K562 (cell line): Measurements from ENCODE around the gene TMPRSS6.

Experiments used
- CEBPB ChIP-seq: fragments of 450-650 bp; IDR thresholded peaks from 2 replicates; pipeline ENCODE4 v1.6.1; 2016; ENCODE audit warnings: missing genetic modification characterization, missing compliant biosample characterization
- CTCF ChIP-seq, 3 experiments: IDR thresholded peaks in 2 of 3; conservative IDR thresholded peaks in 1 of 3; 2 replicates each; pipeline ENCODE4 v1.5.1; 2011 to 2012; ENCODE audit warnings: low read length in 3 of 3, mild to moderate bottlenecking in 3 of 3, control low read depth in 2 of 3, improper control_type of control experiment in 1 of 3, inconsistent platforms in 1 of 3, low read depth in 1 of 3, mixed read lengths in 1 of 3, moderate library complexity in 1 of 3; ENCODE audit not compliant: insufficient read depth in 2 of 3
- NR4A1 ChIP-seq, 2 experiments: fragments of 250-450 bp in 1 of 2; fragments of 450-650 bp in 1 of 2; sonication (Bioruptor Pico) in 1 of 2; IDR thresholded peaks; 2 replicates each; pipeline versions ENCODE4 v1.4.0 to v1.6.1; 2016 to 2020; ENCODE audit warnings: mild to moderate bottlenecking in 2 of 2, missing compliant biosample characterization in 1 of 2, missing genetic modification characterization in 1 of 2, moderate library complexity in 1 of 2
- PCBP2 ChIP-seq: fragments of 200-400 bp; formaldehyde crosslinking; IDR thresholded peaks from 2 replicates; pipeline ENCODE4 v1.6.1; 2018; ENCODE audit warnings: low read length, low read depth, mild to moderate bottlenecking, moderate library complexity; ENCODE audit not compliant: poor library complexity, severe bottlenecking
- RBM14 ChIP-seq: fragments of 200-400 bp; formaldehyde crosslinking; IDR thresholded peaks from 2 replicates; pipeline ENCODE4 v1.6.1; 2018; ENCODE audit warnings: low read depth, mild to moderate bottlenecking, low read length, moderate library complexity, borderline replicate concordance; ENCODE audit not compliant: insufficient read depth
- SMAD4 ChIP-seq: fragments of 250-450 bp; sonication (Bioruptor Pico); conservative IDR thresholded peaks from 2 replicates; pipeline ENCODE4 v1.8.0; 2021; ENCODE audit warnings: inconsistent platforms, mild to moderate bottlenecking, moderate library complexity
- XRCC5 ChIP-seq: fragments of 200-400 bp; formaldehyde crosslinking; IDR thresholded peaks from 2 replicates; pipeline ENCODE4 v1.6.1; 2017; ENCODE audit warnings: low read depth, mild to moderate bottlenecking, low read length
- ZNF146 ChIP-seq: IDR thresholded peaks from one replicate; pipeline ENCODE4 v1.6.1; 2018; ENCODE audit warnings: missing compliant biosample characterization; ENCODE audit not compliant: unreplicated experiment

GRCh38 chr22:37017356-37017755 lies 92.2 kb downstream of the TMPRSS6 start:
- TF ChIP-seq CEBPB (tag) = no peak
- no peak for TF ChIP-seq SMAD4
- TF ChIP-seq NR4A1 (CRISPR knock-in tag; IDR thresholded peaks at IDR 0.05) = no peak
- no peak for TF ChIP-seq NR4A1 (tag; IDR thresholded peaks at IDR 0.05)
- TF ChIP-seq CTCF (IDR thresholded peaks at IDR 0.05 in 2 of 3, conservative IDR thresholded peaks at IDR 0.05 in 1 of 3; ENCODE audit: insufficient read depth in 2 of 3, low read depth in 1 of 3, low read length in 3 of 3) = no peak
- no peak for TF ChIP-seq PCBP2
- TF ChIP-seq XRCC5 = no peak
- TF ChIP-seq ZNF146 (CRISPR knock-in tag) = no peak
- no peak for TF ChIP-seq RBM14
